Measurements from ENCODE around the gene CTIF. TPM values are rescaled to one million over a fixed set of nuclear protein-coding genes. Genes with fewer than 3 reads are reported as not detected.

CTIF gene
- total and polyA plus RNA-seq, 2 experiments from 2014 or later, result 8.6 to 14.4 TPM

DNA sequence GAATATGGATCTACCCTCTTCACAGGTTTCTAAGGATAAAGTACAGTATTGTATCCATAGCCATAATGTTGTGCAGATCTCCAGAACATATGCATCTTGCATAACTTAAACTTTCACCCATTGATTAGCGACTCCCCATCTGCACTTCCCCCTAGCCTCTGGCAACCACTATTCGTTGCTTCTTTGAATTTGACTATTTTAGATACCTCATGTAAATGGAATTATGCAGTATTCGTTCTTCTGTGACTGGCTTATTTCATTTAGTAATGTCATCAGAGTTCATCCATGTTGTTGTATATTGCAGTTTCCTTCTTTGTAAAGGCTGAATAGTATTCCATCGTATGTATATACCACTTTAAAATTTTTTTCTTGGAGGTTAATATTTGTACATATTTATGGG lies 283.0 kb downstream of the CTIF start:
- Histone ChIP-seq H4K20me1 (replicated peaks; ENCODE audit: insufficient read depth) (0 out of 2 replicates have a peak, but pooled peaks cover 2% of the 10 kb centered on the region), H3K27me3 (ENCODE audit: insufficient read depth) (no peaks in the 10 kb centered on the region), H2AFZ (no peak overlapping the region), H3K9me2 (ENCODE audit: insufficient read depth) (no peaks in the 10 kb centered on the region), H3K27ac (ENCODE audit: low read depth) (no peak overlapping the region), H3K4me1 (ENCODE audit: insufficient read depth) (peaks cover 4% of the 10 kb centered on the region; the same call in 1 of the 2 replicates), H3K4me2 (no peak overlapping the region), H3K36me3 (ENCODE audit: insufficient read depth) (no peaks in the 10 kb centered on the region), H3K79me2 (replicated peaks; ENCODE audit: insufficient read depth) (no peaks in the 10 kb centered on the region), H3K4me3 (no peak overlapping the region), H3F3A (replicated peaks; ENCODE audit: low read depth) (0 out of 2 replicates have a peak, but pooled peaks cover under 1% of the 10 kb centered on the region)
- no peak overlapping the region for H3K27ac Mint-ChIP-seq
- H3K4me1 Mint-ChIP-seq, result peaks cover 14% of the 10 kb centered on the region
- DNase-seq (ENCODE audit: low spot score), result no peak
- TF ChIP-seq EZH2 (IDR thresholded peaks at IDR 0.05; ENCODE audit: low read depth, unreplicated experiment) (no peak), POLR2AphosphoS5 (IDR thresholded peaks at IDR 0.05; ENCODE audit: low read depth) (no peak), ZNF331 (CRISPR knock-in tag; IDR thresholded peaks at IDR 0.05; ENCODE audit: low read depth) (no peak), EZH2phosphoT487 (IDR thresholded peaks at IDR 0.05; ENCODE audit: unreplicated experiment) (no peak), NANOG (IDR thresholded peaks at IDR 0.05; ENCODE audit: borderline replicate concordance) (no peak), JUNB (IDR thresholded peaks at IDR 0.05; ENCODE audit: unreplicated experiment) (no peak), CREB1 (CRISPR knock-in tag; IDR thresholded peaks at IDR 0.05; ENCODE audit: low read depth) (no peak), ZNF114 (CRISPR knock-in tag; IDR thresholded peaks at IDR 0.05) (no peak), STAT1 (IDR thresholded peaks at IDR 0.05; ENCODE audit: unreplicated experiment) (no peak)
- TF ChIP-seq, protein P1, sequence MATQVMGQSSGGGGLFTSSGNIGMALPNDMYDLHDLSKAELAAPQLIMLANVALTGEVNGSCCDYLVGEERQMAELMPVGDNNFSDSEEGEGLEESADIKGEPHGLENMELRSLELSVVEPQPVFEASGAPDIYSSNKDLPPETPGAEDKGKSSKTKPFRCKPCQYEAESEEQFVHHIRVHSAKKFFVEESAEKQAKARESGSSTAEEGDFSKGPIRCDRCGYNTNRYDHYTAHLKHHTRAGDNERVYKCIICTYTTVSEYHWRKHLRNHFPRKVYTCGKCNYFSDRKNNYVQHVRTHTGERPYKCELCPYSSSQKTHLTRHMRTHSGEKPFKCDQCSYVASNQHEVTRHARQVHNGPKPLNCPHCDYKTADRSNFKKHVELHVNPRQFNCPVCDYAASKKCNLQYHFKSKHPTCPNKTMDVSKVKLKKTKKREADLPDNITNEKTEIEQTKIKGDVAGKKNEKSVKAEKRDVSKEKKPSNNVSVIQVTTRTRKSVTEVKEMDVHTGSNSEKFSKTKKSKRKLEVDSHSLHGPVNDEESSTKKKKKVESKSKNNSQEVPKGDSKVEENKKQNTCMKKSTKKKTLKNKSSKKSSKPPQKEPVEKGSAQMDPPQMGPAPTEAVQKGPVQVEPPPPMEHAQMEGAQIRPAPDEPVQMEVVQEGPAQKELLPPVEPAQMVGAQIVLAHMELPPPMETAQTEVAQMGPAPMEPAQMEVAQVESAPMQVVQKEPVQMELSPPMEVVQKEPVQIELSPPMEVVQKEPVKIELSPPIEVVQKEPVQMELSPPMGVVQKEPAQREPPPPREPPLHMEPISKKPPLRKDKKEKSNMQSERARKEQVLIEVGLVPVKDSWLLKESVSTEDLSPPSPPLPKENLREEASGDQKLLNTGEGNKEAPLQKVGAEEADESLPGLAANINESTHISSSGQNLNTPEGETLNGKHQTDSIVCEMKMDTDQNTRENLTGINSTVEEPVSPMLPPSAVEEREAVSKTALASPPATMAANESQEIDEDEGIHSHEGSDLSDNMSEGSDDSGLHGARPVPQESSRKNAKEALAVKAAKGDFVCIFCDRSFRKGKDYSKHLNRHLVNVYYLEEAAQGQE (IDR thresholded peaks at IDR 0.05; ENCODE audit: unreplicated experiment), result no peak
- TF ChIP-seq, protein P2, sequence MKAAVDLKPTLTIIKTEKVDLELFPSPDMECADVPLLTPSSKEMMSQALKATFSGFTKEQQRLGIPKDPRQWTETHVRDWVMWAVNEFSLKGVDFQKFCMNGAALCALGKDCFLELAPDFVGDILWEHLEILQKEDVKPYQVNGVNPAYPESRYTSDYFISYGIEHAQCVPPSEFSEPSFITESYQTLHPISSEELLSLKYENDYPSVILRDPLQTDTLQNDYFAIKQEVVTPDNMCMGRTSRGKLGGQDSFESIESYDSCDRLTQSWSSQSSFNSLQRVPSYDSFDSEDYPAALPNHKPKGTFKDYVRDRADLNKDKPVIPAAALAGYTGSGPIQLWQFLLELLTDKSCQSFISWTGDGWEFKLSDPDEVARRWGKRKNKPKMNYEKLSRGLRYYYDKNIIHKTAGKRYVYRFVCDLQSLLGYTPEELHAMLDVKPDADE (IDR thresholded peaks at IDR 0.05), result no peak
- TF ChIP-seq, protein P3, sequence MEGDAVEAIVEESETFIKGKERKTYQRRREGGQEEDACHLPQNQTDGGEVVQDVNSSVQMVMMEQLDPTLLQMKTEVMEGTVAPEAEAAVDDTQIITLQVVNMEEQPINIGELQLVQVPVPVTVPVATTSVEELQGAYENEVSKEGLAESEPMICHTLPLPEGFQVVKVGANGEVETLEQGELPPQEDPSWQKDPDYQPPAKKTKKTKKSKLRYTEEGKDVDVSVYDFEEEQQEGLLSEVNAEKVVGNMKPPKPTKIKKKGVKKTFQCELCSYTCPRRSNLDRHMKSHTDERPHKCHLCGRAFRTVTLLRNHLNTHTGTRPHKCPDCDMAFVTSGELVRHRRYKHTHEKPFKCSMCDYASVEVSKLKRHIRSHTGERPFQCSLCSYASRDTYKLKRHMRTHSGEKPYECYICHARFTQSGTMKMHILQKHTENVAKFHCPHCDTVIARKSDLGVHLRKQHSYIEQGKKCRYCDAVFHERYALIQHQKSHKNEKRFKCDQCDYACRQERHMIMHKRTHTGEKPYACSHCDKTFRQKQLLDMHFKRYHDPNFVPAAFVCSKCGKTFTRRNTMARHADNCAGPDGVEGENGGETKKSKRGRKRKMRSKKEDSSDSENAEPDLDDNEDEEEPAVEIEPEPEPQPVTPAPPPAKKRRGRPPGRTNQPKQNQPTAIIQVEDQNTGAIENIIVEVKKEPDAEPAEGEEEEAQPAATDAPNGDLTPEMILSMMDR (conservative IDR thresholded peaks at IDR 0.05; ENCODE audit: low read depth in 2 of 2), result no peak
- TF ChIP-seq, protein P4, sequence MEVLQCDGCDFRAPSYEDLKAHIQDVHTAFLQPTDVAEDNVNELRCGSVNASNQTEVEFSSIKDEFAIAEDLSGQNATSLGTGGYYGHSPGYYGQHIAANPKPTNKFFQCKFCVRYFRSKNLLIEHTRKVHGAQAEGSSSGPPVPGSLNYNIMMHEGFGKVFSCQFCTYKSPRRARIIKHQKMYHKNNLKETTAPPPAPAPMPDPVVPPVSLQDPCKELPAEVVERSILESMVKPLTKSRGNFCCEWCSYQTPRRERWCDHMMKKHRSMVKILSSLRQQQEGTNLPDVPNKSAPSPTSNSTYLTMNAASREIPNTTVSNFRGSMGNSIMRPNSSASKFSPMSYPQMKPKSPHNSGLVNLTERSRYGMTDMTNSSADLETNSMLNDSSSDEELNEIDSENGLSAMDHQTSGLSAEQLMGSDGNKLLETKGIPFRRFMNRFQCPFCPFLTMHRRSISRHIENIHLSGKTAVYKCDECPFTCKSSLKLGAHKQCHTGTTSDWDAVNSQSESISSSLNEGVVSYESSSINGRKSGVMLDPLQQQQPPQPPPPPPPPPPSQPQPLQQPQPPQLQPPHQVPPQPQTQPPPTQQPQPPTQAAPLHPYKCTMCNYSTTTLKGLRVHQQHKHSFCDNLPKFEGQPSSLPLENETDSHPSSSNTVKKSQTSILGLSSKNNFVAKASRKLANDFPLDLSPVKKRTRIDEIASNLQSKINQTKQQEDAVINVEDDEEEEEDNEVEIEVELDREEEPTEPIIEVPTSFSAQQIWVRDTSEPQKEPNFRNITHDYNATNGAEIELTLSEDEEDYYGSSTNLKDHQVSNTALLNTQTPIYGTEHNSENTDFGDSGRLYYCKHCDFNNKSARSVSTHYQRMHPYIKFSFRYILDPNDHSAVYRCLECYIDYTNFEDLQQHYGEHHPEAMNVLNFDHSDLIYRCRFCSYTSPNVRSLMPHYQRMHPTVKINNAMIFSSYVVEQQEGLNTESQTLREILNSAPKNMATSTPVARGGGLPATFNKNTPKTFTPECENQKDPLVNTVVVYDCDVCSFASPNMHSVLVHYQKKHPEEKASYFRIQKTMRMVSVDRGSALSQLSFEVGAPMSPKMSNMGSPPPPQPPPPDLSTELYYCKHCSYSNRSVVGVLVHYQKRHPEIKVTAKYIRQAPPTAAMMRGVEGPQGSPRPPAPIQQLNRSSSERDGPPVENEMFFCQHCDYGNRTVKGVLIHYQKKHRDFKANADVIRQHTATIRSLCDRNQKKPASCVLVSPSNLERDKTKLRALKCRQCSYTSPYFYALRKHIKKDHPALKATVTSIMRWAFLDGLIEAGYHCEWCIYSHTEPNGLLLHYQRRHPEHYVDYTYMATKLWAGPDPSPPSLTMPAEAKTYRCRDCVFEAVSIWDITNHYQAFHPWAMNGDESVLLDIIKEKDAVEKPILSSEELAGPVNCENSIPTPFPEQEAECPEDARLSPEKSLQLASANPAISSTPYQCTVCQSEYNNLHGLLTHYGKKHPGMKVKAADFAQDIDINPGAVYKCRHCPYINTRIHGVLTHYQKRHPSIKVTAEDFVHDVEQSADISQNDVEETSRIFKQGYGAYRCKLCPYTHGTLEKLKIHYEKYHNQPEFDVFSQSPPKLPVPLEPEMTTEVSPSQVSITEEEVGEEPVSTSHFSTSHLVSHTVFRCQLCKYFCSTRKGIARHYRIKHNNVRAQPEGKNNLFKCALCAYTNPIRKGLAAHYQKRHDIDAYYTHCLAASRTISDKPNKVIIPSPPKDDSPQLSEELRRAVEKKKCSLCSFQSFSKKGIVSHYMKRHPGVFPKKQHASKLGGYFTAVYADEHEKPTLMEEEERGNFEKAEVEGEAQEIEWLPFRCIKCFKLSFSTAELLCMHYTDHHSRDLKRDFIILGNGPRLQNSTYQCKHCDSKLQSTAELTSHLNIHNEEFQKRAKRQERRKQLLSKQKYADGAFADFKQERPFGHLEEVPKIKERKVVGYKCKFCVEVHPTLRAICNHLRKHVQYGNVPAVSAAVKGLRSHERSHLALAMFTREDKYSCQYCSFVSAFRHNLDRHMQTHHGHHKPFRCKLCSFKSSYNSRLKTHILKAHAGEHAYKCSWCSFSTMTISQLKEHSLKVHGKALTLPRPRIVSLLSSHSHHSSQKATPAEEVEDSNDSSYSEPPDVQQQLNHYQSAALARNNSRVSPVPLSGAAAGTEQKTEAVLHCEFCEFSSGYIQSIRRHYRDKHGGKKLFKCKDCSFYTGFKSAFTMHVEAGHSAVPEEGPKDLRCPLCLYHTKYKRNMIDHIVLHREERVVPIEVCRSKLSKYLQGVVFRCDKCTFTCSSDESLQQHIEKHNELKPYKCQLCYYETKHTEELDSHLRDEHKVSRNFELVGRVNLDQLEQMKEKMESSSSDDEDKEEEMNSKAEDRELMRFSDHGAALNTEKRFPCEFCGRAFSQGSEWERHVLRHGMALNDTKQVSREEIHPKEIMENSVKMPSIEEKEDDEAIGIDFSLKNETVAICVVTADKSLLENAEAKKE (CRISPR knock-in tag; IDR thresholded peaks at IDR 0.05), result no peak
- ATAC-seq, result no peak
- H3K27me3 Mint-ChIP-seq (ENCODE audit: insufficient read depth, low read depth, poor library complexity), result peaks cover 15% of the 10 kb centered on the region
- peaks cover 7% of the 10 kb centered on the region for H3K36me3 Mint-ChIP-seq (ENCODE audit: low read depth)
- no peak overlapping the region for H3K4me3 Mint-ChIP-seq
- H3K9me3 Mint-ChIP-seq, result peaks cover 8% of the 10 kb centered on the region; the same call in 2 of the 3 replicates
